ENCODE data around the gene GALNT7.

DNA sequence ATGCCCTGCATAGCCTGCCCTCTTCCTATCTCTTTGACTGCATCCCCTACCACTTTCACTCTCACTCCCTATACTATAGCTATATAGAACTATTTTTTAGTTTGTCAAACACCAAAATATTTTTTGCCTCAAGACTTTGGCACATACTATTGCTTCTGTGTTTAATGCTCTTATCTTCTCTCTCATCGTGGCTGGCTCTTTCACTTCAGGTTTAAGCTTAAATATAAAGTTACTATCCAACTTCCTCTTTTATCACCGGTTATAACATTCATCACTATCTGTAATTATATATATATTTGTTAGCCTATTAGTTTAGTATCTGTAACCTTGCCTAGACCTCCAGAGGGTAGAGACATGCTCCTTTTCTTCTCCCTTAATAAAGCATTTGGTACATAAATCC is 177.0 kb downstream of the GALNT7 start:
- TF ChIP-seq, protein P1, sequence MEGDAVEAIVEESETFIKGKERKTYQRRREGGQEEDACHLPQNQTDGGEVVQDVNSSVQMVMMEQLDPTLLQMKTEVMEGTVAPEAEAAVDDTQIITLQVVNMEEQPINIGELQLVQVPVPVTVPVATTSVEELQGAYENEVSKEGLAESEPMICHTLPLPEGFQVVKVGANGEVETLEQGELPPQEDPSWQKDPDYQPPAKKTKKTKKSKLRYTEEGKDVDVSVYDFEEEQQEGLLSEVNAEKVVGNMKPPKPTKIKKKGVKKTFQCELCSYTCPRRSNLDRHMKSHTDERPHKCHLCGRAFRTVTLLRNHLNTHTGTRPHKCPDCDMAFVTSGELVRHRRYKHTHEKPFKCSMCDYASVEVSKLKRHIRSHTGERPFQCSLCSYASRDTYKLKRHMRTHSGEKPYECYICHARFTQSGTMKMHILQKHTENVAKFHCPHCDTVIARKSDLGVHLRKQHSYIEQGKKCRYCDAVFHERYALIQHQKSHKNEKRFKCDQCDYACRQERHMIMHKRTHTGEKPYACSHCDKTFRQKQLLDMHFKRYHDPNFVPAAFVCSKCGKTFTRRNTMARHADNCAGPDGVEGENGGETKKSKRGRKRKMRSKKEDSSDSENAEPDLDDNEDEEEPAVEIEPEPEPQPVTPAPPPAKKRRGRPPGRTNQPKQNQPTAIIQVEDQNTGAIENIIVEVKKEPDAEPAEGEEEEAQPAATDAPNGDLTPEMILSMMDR (IDR thresholded peaks at IDR 0.05; ENCODE audit: insufficient read depth, low read length, poor library complexity, severe bottlenecking), result no peak
- TF ChIP-seq EZH2phosphoT487 (conservative IDR thresholded peaks at IDR 0.05; ENCODE audit: low read length), result no peak

Data from SU-DHL-6 (cell line).